ENCODE measurements around the gene GALNT6. TPM values are rescaled to one million over a fixed set of nuclear protein-coding genes. Genes with fewer than 3 reads are reported as not detected.
"Not testable (repeated sequence)": the region's sequence is repeated elsewhere in the genome, so short reads cannot be mapped to it uniquely, and the experiment has no call there.

Gene GALNT6
- total RNA-seq, 2 experiments from 2014 or later = 30.0 to 31.0 TPM

DNA sequence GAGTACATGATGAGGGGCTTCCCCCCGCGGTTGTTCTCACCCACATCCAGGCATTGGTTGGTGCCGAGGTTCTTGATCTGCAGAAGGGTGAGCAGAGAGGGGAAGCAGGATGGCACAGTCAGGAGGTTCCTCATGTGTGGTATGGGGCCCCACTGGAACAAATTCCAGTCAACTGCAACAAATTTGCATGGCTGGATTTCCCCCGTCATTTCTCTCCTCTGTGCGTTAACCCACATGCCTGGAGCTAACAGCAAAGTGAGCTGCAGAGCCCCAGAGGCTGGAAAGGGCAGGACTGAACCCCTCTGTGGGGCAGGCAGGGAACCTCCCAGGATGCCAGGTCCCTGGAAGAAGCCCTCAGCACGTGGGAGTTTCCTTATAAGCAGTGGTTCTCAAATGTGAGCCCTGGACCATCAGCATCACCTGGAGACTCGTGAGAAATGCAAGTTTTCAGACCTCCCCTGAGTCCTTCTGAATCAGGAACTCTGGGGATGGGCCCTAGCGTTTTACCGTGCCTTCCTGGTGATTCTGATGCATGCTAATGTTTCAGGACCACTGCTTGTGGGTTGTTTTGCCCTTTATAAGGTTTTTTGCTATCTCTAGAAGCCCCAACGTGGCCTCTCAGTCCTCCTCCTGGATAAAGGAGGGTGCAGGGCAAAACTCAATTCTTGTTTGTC, 33.7 kb downstream of the GALNT6 start:
- Mint-ChIP-seq H3K27me3 (no peaks in the 10 kb centered on the region), H3K4me1 (no peaks in the 10 kb centered on the region), H3K9me3 (no peaks in the 10 kb centered on the region), H3K27ac (no peak overlapping the region), H3K36me3 (peaks cover 37% of the 10 kb centered on the region), H3K4me3 (no peak overlapping the region)
- no peak for DNase-seq
- ATAC-seq (ENCODE audit: low read depth) = no peak
- POLR2A ChIA-PET = no interaction called here

DNA sequence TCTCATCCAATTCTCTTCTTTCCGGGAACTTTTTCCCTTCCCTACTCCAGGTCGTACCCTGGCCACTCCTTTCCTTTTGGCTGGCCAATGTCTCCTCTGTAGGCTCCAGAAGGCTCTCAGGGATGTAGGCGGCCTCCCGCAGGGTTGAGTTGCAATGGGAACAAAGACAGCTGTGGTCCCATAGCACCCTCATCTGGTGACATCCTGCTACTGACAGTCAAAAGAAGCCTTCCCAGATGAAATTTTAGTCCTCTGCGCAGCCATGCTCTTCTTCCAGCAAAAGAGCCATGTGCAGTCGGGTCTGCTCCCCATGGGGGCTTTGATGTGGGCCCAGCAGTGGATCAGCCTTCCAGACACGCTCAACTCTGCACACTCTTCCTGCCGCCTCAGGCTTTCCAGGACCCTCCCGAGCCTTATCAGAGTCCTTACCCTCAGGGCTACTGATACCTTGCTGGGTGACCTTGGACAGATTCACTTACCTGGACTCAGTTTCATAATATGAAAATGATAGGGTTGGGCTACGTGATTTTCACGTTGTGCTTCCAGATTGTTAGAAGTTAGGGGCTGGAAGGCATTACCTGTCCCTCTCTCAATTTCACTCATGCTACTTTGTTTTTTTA, 39.2 kb downstream of the GALNT6 start:
- no peaks in the 10 kb centered on the region for H3K27me3 Mint-ChIP-seq
- no peaks in the 10 kb centered on the region for H3K4me1 Mint-ChIP-seq
- no peak overlapping the region for H3K27ac Mint-ChIP-seq
- H3K4me3 Mint-ChIP-seq = no peak overlapping the region
- ATAC-seq (ENCODE audit: low read depth) (no peak), DNase-seq (peak; percentile 41)
- peaks cover 7% of the 10 kb centered on the region for H3K36me3 Mint-ChIP-seq
- POLR2A ChIA-PET = interaction anchor here (2.2 kb wide), 1 partner anchor 17 kb away, joined by 4 read pairs; no protein-coding TSS in a partner anchor
- no peaks in the 10 kb centered on the region for H3K9me3 Mint-ChIP-seq

DNA sequence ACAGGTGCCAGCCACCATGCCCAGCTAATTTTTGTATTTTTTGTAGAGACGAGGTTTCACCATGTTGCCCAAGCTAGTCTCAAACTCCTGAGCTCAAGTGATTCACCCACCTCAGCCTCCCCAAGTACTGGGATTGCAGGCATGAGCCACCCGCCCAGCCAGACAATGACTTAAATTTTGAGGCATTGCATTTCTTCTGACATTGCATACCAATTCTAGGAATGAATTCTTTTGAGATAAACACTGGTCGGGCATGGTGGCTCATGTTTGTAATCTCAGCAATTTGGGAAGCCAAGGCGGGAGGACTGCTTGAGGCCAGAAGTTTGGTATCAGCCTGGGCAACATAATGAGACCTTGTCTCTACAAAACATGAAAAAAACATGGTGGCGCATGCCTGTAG, 42.2 kb downstream of the GALNT6 start:
- POLR2A ChIA-PET = interaction anchor here (1.3 kb wide), 1 partner anchor 110 kb away, joined by 5 read pairs; the partner anchor contains the start of gene DAZAP2
- no peaks in the 10 kb centered on the region for H3K36me3 Mint-ChIP-seq
- H3K27me3 Mint-ChIP-seq = no peaks in the 10 kb centered on the region
- no peak overlapping the region for H3K4me3 Mint-ChIP-seq
- no peaks in the 10 kb centered on the region for H3K4me1 Mint-ChIP-seq
- ATAC-seq (ENCODE audit: low read depth) = no peak
- no peak overlapping the region for H3K27ac Mint-ChIP-seq
- no peak for DNase-seq
- H3K9me3 Mint-ChIP-seq = no peaks in the 10 kb centered on the region

DNA sequence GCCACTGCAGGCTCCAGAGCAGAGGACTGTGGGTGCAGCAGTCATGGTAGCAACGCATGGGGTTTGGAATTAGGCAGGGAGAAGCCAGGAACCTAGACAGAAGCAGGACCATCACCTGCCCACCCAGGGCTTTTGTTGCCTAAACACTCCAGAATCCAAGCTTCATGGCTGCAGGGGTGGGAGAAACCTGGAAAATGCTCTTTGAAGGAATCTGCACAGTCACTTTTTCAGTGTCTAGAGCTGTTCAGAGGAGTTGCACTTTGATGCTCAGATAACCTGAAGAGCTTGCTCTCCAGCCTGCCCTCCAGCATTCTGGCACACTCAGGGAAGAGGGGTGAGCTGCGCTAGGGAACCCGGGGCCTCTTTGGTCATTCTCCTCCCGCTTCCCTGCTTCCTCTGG, 43.1 kb downstream of the GALNT6 start:
- POLR2A ChIA-PET = interaction anchor here (1.3 kb wide), 1 partner anchor 109 kb away, joined by 5 read pairs; the partner anchor contains the start of gene DAZAP2
- H3K27ac Mint-ChIP-seq = no peak overlapping the region
- H3K9me3 Mint-ChIP-seq = no peaks in the 10 kb centered on the region
- H3K4me1 Mint-ChIP-seq = no peaks in the 10 kb centered on the region
- H3K36me3 Mint-ChIP-seq = no peaks in the 10 kb centered on the region
- ATAC-seq (ENCODE audit: low read depth) = no peak
- no peak overlapping the region for H3K4me3 Mint-ChIP-seq
- no peak for DNase-seq
- H3K27me3 Mint-ChIP-seq = no peaks in the 10 kb centered on the region

DNA sequence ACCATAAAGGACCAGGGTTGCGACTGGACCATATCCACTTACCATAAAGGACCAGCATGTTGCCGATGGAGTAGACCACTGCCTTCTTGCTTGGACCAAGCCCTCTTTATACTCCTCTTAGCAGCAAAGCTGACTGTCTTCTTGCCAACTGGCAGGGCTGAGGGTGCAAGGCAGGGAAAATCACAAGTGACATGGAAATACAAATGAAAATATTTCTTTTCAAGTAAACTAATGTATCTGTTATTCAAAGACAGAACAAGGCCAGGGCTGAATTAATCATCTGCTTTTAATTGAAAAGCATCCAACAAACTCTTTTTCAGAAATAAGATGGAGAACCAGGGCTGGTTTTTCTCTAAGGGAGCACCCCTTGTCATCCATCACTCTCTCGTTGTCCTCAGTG, 44.6 kb downstream of the GALNT6 start, which contains the start of gene CELA1:
TSS of gene CELA1 (minus strand) at position 99 of the 400 bp plus-strand sequence. CDS start at position 58, 41 bp downstream.
- Mint-ChIP-seq H3K4me3 (no peak within 1 kb of the TSS), H3K4me1 (peaks cover 3% of the 10 kb centered on the region), H3K9me3 (no peaks in the 10 kb centered on the region), H3K27me3 (no peaks in the 10 kb centered on the region), H3K36me3 (no peaks in the 10 kb centered on the region), H3K27ac (no peak within 1 kb of the TSS)
- no peak for ATAC-seq (ENCODE audit: low read depth)
- no peak for DNase-seq
- POLR2A ChIA-PET = no interaction called here

DNA sequence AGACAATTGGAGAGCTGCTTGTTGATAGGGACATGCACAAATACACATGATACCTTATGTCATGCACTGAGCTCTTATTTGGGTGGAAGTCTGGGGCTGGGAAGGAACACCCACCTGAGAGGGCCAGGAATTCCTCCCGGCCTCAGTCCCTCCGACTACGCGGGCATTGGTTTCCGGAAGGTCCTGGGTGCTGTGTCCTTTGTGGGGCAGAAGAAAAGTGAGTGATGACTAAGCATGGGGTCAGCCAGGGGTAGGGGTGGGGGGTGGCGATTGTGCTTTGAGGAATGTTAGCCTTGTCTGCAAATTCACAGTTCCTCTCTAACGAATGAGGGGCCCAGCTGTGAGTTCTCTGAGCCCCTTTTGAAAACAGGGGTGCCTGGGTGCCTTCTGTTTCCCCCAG, 45.5 kb downstream of the GALNT6 start:
- Mint-ChIP-seq H3K9me3 (no peaks in the 10 kb centered on the region), H3K27ac (no peak overlapping the region), H3K27me3 (no peaks in the 10 kb centered on the region), H3K4me1 (peaks cover 8% of the 10 kb centered on the region), H3K4me3 (no peak overlapping the region), H3K36me3 (no peaks in the 10 kb centered on the region)
- POLR2A ChIA-PET = no interaction called here
- no peak for ATAC-seq (ENCODE audit: low read depth)
- DNase-seq = no peak

DNA sequence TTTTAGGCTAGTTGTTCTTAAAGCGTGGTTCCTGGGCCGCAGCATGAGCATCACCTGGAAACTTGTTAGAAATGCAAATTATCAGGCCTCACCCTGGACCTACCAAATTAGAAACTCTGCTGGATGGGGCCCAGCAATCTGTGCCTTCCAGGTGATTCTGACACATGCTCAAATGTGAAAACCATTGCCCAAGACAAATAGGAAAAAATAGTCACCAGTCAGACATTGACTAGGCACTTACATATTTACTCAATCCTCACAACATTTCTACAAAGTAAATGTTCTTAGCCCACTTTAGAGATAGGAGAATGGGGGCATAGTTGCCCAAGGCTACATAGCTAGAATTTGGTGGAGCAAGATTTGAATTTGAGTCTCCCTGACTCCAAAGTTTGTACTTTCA, 48.0 kb downstream of the GALNT6 start:
- Mint-ChIP-seq H3K9me3 (no peaks in the 10 kb centered on the region), H3K27ac (no peak overlapping the region), H3K36me3 (no peaks in the 10 kb centered on the region), H3K27me3 (no peaks in the 10 kb centered on the region), H3K4me3 (no peak overlapping the region), H3K4me1 (peaks cover 8% of the 10 kb centered on the region)
- DNase-seq = no peak
- ATAC-seq (ENCODE audit: low read depth) = no peak
- POLR2A ChIA-PET = interaction anchor here (1.0 kb wide), 1 partner anchor 59 kb away, joined by 5 read pairs; no protein-coding TSS in a partner anchor

DNA sequence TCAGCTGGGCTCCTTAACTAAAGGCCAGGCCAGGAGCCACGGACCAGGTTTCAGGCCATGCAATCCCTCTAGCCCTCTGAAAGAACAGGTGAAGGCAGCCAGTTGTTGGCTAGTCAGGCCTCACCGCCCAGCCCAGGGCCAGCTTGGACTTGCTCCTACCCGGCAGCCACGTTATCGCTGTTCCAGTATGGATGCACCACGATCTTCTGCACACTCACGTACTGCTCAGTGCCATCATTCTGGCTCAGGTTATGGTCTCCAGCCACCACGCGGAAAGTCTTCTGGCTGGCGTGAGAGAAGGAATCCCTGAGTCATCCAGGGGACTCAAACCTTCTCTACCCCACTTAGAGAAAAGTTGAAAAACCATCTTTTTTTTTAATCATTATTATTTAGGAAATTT, 48.8 kb downstream of the GALNT6 start:
- Mint-ChIP-seq H3K4me1 (peaks cover 8% of the 10 kb centered on the region), H3K27me3 (no peaks in the 10 kb centered on the region), H3K36me3 (no peaks in the 10 kb centered on the region), H3K27ac (no peak overlapping the region), H3K4me3 (no peak overlapping the region), H3K9me3 (no peaks in the 10 kb centered on the region)
- DNase-seq = no peak
- ATAC-seq (ENCODE audit: low read depth) = no peak
- POLR2A ChIA-PET = interaction anchor here (2.7 kb wide), 1 partner anchor 72 kb away, joined by 16 read pairs; the partner anchor contains the start of gene SMAGP

DNA sequence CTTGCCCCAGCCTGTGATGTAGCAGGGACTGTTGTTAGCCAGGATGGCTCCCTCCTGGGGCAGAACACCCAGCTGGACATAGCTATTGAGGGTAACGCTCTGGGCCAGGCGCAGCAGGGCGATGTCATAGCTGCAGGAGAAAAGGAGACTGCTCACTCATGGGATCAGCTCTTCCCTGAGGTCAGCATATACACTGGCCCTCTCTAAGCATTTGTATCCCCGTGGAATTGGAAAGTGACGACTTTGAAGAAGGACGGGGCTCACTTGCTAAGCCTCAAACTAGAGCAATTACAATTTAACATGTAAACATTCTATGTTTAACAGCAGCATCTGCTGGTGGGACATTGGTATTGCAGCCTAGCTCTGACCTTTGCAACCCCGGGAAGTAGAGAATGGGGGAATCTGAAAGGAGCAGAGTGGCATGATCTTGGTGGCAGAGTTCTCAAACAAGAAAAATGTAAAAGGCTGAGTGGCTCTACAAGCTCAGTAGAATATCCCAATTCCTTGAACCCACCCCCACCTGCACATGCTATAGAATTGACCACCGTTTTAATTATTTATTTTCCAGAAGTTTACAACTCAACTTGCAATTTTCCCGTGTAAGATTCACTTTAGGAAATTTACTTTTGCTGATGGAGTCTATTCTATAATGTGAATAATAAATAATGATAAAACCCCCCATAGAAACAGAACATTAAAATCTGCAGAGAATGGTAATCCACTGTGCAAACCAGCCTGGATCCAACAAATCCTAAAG, 49.8 kb downstream of the GALNT6 start:
- H3K36me3 Mint-ChIP-seq = no peaks in the 10 kb centered on the region
- no peaks in the 10 kb centered on the region for H3K9me3 Mint-ChIP-seq
- peak overlapping the region; percentile 54 for H3K4me3 Mint-ChIP-seq
- peak overlapping the region; percentile 71 for H3K27ac Mint-ChIP-seq
- H3K27me3 Mint-ChIP-seq = no peaks in the 10 kb centered on the region
- DNase-seq (peak; percentile 54), ATAC-seq (ENCODE audit: low read depth) (peak; percentile 66)
- H3K4me1 Mint-ChIP-seq = peaks cover 10% of the 10 kb centered on the region
- POLR2A ChIA-PET = interaction anchor here (0.6 to 2.7 kb wide), 11 partner anchors 15 to 576 kb away, joined by 3 to 16 read pairs (median 4); partner anchors contain the start of genes DAZAP2, SLC11A2 and SMAGP

DNA sequence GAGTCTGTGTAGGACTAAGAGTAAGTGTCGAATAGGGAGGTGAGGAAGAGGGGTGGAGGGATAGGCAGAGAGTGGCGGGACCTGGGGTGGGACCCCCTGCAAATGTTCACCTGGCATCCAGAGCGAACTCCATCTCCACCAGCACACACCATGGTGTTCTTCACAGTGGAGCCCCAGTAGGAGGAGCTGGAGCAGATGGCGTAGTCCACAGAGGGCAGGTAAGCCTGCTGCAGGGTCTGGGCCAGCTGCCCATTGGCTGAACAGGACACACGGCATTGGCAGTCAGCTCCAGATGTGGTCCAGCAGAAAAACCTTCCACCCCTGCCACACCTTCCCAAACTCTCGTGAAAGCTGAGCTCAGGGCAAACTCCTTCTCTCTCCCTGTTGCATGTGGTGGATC, 51.5 kb downstream of the GALNT6 start:
- no peaks in the 10 kb centered on the region for H3K27me3 Mint-ChIP-seq
- H3K36me3 Mint-ChIP-seq = no peaks in the 10 kb centered on the region
- H3K4me1 Mint-ChIP-seq = peaks cover 10% of the 10 kb centered on the region
- ATAC-seq (ENCODE audit: low read depth) = no peak
- no peak for DNase-seq
- H3K9me3 Mint-ChIP-seq = no peaks in the 10 kb centered on the region
- POLR2A ChIA-PET = interaction anchor here (0.7 to 2.7 kb wide), 4 partner anchors 13 to 70 kb away, joined by 6 to 16 read pairs (median 6); partner anchors contain the start of gene SMAGP
- no peak overlapping the region for H3K4me3 Mint-ChIP-seq
- H3K27ac Mint-ChIP-seq = no peak overlapping the region

DNA sequence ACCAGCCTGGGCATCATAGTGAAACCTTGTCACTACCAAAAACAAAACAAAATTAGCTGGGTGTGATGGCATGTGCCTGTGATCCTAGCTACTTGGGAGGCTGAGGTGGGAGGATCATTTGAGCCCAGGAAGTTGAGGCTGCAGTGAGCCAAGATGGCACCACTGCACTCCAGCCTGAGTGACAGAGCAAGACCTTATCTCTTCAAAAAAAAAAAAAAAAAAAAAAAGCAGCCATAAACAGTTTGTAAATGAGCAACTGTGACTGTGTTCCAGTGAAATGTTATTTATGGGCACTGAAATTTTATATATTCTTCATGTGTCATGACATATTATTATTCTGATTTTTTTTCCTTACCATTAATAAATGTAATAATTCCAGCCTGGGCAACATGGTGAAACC, 53.9 kb downstream of the GALNT6 start:
- H3K4me1 Mint-ChIP-seq = peaks cover 10% of the 10 kb centered on the region
- H3K9me3 Mint-ChIP-seq; DNase-seq; H3K27me3 Mint-ChIP-seq; ATAC-seq (ENCODE audit: low read depth); H3K27ac Mint-ChIP-seq; H3K36me3 Mint-ChIP-seq; H3K4me3 Mint-ChIP-seq: not testable (repeated sequence)
- POLR2A ChIA-PET = interaction anchor here (0.6 to 0.7 kb wide), 2 partner anchors 53 to 118 kb away, joined by 3 read pairs; no protein-coding TSS in a partner anchor

DNA sequence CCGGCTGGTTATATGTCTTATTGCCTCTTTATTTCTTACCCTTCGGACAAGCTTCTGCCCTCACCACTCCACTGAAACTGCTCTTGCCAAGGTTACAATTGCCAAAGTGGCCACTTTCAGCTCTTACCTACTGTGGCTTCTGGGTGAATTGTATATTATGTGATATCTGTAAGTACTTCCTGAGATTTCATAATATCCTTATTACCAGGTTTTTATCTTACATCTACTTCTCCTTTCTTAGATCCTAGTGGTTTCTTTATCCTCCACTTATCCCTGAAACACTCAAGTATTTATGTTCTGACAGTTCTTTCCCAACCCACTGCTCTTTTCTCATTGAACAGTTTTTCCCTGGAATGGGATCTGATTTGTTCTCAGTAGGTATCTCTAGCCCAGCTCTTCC, 55.3 kb downstream of the GALNT6 start:
- POLR2A ChIA-PET = no interaction called here
- Mint-ChIP-seq H3K9me3 (no peaks in the 10 kb centered on the region), H3K4me3 (no peak overlapping the region), H3K36me3 (no peaks in the 10 kb centered on the region), H3K27me3 (no peaks in the 10 kb centered on the region), H3K27ac (no peak overlapping the region), H3K4me1 (peaks cover 3% of the 10 kb centered on the region)
- no peak for DNase-seq
- ATAC-seq (ENCODE audit: low read depth) = no peak

DNA sequence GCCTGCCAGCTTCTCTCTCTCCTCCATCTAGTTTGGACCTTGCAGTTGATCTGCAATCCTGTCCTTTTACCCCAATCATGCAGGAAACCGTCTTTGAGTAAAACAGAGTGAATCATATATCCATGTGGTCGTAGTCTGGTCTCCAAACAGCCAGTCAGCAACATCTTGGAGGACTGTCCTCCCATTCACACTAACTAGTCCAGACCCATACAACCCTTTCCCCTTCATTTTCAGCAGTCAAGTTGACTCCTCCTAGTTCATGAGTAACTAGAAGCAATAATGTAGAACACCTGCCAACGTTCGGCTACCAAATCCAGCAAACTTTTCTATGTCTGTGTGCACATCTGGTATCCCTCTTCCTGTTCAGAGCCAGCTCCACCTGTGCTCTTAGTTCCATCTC, 56.4 kb downstream of the GALNT6 start:
- peaks cover 9% of the 10 kb centered on the region for H3K4me1 Mint-ChIP-seq
- POLR2A ChIA-PET = no interaction called here
- no peak overlapping the region for H3K4me3 Mint-ChIP-seq
- H3K9me3 Mint-ChIP-seq = no peaks in the 10 kb centered on the region
- no peaks in the 10 kb centered on the region for H3K36me3 Mint-ChIP-seq
- H3K27ac Mint-ChIP-seq = no peak overlapping the region
- DNase-seq = no peak
- H3K27me3 Mint-ChIP-seq = no peaks in the 10 kb centered on the region
- ATAC-seq (ENCODE audit: low read depth) = no peak

Measured in activated naive CD8-positive, alpha-beta T cell treated with anti-CD3 and anti-CD28 coated beads, Interleukin-2, amount 10 ng/mL, durations not matched to agents 7 days and 5 days (primary cell).